HG03469 (cell line): ENCODE measurements around the gene NEK7.
A peak's percentile ranks its signal among the peaks of the same experiment; 100 is the strongest.
"Not testable (repeated sequence)": the region's sequence is repeated elsewhere in the genome, so short reads cannot be mapped to it uniquely, and the experiment has no call there.

Source experiments
- ATAC-seq: cut with Tn5 transposase; IDR thresholded peaks from one replicate; pipeline ENCODE4 v1.9.1; 2021; ENCODE audit warnings: mild to moderate bottlenecking, moderate library complexity, moderate number of reproducible peaks; ENCODE audit not compliant: unreplicated experiment

Gene NEK7

GRCh38 chr1:198201956-198202784 lies 45.4 kb downstream of the NEK7 start:
- peak; percentile 73 for ATAC-seq

DNA sequence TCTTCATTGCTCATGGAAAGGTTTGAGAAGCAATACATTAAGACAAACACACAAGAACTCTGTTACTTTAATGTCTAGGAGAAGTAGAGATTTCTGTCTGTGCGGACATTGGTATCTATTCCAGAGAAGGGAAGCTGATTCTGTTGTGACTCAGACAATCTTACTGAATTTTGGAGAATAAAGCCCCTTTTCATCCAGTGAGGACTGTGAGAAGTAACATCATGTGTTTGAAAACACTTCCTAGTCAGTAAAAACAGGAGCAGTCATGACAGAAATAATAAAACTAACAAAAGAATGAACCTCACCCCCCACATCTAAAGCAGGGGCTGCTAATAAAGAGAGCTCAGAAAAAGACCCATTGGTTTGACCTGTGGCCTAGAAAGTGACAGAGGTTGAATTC lies 46.6 kb downstream of the NEK7 start:
- no peak for ATAC-seq

DNA sequence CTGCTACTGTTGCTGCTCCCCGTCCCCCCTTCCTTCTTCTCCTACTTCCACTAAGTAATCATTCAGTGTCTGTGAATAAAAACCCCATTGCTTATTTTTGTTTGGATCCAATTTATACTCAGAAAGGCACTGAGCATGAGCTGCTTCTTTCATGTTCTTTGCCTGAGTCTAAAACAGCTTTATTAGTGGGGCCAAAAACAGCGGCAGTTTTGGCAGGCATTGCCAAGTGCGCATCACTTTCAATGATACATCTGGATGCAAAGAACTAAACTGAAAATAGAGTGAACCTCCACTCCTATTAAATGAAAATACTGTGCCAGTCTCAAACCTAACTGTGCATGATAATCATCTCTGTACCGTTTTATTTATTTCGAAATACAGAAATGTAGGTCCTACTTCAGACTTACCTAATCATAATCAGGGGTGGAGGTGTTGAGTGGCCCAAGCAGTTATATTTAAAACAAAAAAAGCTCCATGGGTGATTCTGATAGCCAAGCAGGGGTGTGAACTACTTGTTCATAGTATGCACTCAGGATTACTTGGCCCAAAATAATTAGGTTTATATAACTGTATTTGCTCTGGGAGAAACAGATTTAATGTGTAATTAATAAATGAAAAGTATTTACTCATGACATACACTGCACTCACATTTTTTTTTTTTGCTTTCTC lies 48.4 kb downstream of the NEK7 start:
- no peak for ATAC-seq

DNA sequence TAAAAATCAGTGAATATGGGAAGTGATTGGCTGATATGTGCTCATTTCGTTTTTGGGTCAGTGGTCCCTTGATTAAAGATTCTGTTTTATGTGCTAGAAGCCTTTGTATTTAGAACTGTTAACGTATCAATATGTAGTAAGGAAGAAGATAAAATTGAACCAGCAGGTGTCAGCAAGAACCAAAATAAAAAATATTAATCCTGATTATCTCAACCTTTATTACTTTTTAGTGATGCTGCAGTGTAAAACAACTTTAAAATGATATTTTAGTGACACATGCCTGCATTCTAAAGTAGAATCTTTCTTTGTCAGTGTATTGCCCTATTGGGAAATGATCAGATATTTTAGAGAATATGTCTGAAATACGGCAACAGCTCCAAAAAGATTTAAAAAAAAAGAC lies 49.5 kb downstream of the NEK7 start:
- no peak for ATAC-seq

- no peak for ATAC-seq
Measured at GRCh38 chr1:198211696-198212095, 54.9 kb downstream of the NEK7 start.

DNA sequence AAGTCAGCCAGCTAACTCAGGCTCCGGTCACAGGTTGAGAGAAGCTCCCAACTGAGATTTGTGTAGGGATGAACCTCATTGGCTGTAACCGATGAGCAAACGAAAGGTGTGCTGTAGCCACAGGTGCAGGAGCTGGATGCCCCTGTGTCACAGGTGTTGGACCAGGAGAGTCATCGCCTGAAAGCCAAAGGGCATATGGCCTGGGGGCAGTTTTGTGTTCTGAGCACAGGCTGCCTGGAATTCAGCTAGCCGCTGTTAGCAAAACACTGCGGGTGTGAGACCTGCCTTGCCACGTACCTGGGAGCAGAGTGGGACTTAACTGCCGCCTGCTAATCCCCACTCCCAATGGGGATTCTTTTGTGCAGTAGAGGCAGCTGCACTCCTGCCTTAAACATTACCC lies 55.3 kb downstream of the NEK7 start:
- no peak for ATAC-seq

DNA sequence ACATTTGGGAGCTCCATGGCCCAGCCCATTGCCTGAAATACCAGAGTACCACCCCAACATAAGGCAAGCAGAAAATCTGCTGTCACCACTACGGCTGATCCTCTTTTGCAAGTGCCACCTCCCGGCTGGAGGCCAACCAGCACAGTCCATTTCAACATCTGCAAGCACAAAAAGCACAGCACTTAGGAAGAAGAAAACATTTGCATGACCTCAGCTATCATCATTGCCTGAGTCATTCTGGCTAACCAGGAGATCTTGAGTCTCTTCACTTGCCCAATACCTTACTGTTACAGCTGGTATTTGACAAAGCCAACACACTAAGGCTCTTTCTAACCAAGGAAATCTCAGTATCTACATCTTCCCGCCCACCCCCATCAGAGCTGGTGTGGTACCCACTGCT lies 55.9 kb downstream of the NEK7 start:
- ATAC-seq: no peak

GRCh38 chr1:198214924-198215323 lies 58.1 kb downstream of the NEK7 start:
- no peak for ATAC-seq

- no peak for ATAC-seq
Measured at GRCh38 chr1:198220428-198220827, 63.6 kb downstream of the NEK7 start.

GRCh38 chr1:198227010-198227409 lies 70.2 kb downstream of the NEK7 start:
- ATAC-seq: not testable (repeated sequence)

GRCh38 chr1:198227454-198227853 lies 70.7 kb downstream of the NEK7 start:
- ATAC-seq: not testable (repeated sequence)

DNA sequence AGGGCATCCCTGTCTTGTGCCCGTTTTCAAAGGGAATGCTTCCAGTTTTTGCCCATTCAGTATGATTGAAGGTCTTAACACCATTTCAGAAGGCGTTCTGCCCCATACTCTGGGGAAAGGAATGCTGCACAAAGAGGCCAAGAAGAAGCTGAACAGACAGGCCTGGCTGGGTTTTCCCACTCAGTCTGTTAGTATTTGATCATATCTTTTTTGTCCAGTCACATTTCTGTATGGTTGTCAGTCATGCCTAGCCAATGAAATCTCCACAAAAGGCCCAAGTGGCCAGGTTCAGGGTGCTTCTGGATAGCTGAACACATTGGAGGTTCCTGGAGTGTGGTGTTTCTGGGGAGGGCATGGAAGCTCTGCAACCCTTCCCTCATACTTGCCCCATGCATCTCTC lies 72.1 kb downstream of the NEK7 start:
- ATAC-seq: no peak

- no peak for ATAC-seq
Measured at GRCh38 chr1:198231779-198232178, 75.0 kb downstream of the NEK7 start.

- ATAC-seq: no peak
Measured at GRCh38 chr1:198232378-198232777, 75.6 kb downstream of the NEK7 start.

- no peak for ATAC-seq
Measured at GRCh38 chr1:198232940-198233675, 76.3 kb downstream of the NEK7 start.

DNA sequence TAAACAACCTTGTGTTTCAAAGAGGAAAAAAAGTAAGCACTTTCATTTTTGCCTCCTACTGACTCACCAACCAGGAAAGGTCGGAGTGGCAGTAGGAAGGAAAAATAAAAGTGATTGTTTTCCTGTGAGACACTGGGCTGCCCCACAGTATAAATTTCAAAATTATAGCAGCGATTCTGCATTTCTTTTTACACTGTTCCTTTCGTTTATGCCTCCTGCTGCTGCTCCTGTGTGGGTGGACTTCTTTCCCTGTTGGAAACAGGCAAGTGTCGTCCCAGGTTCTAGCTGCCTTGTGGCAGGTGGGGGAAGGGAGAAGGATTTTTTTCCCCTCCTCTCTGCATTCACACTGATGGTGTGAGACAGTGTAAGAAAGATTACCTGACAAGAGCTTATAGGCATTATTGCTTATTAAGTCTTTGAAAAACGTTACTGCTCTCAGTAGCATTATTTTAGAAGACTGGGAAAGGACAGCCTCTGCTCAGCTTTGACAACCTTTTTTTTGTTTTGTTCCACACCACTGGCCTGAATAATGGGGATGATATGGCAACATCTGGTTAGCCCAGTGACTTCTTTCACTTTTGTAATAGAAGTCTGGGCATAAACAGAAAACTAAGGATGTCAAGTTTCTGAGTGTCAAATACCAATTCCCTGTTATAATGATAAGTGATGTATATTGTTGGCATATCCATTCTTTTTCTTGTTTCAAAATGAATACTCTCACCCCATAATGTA lies 77.9 kb downstream of the NEK7 start:
- no peak for ATAC-seq

GRCh38 chr1:198238121-198238520 lies 81.3 kb downstream of the NEK7 start:
- ATAC-seq: no peak

DNA sequence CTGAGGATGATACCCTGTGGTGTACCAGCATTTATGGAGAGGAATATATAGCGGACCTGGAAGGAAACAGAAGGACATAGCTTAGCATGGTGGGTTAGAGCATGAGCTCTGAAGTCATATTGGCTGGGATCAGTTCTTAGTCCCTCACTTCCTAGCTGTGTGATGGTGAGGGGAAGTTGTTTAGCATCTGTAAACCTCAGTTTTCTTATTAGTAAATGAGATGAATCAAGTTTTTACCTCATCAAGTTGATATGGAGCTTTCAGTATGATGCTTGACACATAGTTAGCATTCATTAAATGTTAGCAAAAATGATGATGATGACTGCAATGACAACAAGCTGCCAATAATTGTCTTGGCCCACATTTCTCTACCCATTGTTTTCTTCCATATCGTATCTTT lies 84.8 kb downstream of the NEK7 start:
- no peak for ATAC-seq

DNA sequence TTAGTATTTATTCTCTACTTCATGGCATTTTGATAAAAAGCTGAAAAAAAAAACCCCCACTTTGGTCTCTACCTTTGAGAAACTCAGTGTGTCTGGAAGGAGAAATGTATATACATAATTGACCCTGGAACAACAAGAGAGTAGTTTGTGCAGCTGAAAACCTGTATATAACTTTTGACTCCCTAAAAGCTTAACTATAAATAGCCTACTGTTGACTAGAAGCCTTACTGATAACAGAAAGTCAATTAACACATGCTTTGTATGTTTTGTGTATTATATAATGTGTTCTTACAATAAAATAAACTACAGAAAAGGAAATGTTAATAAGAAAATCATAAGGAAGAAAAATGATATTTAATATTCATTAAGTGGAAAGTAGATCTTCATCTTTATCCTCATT lies 88.0 kb downstream of the NEK7 start:
- no peak for ATAC-seq

DNA sequence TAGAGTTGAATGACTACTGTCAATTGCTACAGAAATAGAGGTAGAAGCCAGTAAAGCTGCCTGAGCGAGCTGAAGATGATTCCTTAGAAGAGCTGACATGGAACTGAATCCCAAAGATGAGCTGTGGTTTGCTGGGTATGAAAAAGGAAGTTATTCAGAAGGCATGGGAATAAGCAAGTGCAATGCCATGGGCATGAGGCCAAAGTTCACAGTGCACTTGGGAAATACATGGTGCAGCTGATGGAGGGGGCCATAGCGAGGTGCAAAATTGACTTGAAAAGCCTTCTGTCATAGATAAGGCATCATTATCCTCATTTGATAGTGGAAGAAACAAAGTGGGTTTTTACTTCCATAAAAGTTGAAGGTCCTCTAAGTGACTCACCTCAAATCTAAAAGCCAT lies 88.6 kb downstream of the NEK7 start:
- ATAC-seq: no peak

DNA sequence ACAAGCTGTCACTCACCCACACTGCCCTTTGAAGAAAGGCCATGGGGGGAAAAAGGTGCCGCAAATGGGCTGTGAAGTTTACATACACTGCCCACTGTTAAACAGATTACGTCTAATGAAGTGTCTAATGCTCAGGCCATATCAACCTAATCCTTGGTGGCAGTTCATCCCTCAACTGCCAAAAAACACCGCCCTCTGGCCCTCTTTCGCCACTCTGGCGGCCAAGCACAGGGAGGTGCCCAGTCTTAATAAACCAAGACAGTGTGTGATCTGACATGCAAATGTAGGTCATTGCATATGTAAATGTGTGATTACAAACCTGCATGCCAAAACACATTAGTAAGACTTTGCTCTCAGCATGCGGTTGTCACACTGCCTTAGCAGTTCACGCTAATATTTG lies 89.5 kb downstream of the NEK7 start:
- no peak for ATAC-seq
